Upper lobe of right lung (tissue), 1 donor: Measurements from ENCODE around the gene LDB1. TPM values are rescaled to one million over a fixed set of nuclear protein-coding genes. Genes with fewer than 3 reads are reported as not detected.

Experiments used
- ATAC-seq: fragments of 200-7000 bp; cut with Tn5 transposase; one replicate; pipeline ENCODE4 v1.9.1; 2020; ENCODE audit warnings: mild to moderate bottlenecking, moderate library complexity
- DNase-seq: peaks from one replicate; pipeline ENCODE4 v3.0.0-alpha.2; 2020
- H3K27ac ChIP-seq: fragments of 200-600 bp; one replicate; pipeline ENCODE4 v1.8.0; 2022
- H3K27me3 ChIP-seq: fragments of 200-600 bp; one replicate; pipeline ENCODE4 v1.8.0; 2022; ENCODE audit warnings: mild to moderate bottlenecking
- H3K36me3 ChIP-seq: fragments of 200-600 bp; one replicate; pipeline ENCODE4 v1.8.0; 2022
- H3K4me1 ChIP-seq: fragments of 200-600 bp; one replicate; pipeline ENCODE4 v1.8.0; 2022
- H3K4me3 ChIP-seq: fragments of 200-600 bp; one replicate; pipeline ENCODE4 v1.8.0; 2022; ENCODE audit warnings: mild to moderate bottlenecking
- H3K9me3 ChIP-seq: fragments of 200-600 bp; one replicate; pipeline ENCODE4 v1.8.0; 2022
- intact Hi-C: fragments of 100-400 bp; cut with DNase I; formaldehyde crosslinking; loops from one replicate; pipeline ENCODE4 v1.11.0; 2022
- total RNA-seq: library from RNA; stranded (reverse); fragmentation: NEBNext Ultra II Directional; extraction: Animal tissue kit (Norgen Biotek cat#: 25700); gene quantifications from one replicate; pipeline ENCODE4 v1.2.1, GENCODE V29; 2021
- TF ChIP-seq, protein P1 (sequence below): fragments of 200-600 bp; IDR thresholded peaks from one replicate; pipeline ENCODE4 v1.8.0; 2022; ENCODE audit warnings: antibody characterized with exemption
- donor health status: DM: no; HTN: yes; CAD: no; lungs with severe emphysema.

LDB1 gene
- total RNA-seq, 1 donor from 2014 or later, result 60.1 TPM

DNA sequence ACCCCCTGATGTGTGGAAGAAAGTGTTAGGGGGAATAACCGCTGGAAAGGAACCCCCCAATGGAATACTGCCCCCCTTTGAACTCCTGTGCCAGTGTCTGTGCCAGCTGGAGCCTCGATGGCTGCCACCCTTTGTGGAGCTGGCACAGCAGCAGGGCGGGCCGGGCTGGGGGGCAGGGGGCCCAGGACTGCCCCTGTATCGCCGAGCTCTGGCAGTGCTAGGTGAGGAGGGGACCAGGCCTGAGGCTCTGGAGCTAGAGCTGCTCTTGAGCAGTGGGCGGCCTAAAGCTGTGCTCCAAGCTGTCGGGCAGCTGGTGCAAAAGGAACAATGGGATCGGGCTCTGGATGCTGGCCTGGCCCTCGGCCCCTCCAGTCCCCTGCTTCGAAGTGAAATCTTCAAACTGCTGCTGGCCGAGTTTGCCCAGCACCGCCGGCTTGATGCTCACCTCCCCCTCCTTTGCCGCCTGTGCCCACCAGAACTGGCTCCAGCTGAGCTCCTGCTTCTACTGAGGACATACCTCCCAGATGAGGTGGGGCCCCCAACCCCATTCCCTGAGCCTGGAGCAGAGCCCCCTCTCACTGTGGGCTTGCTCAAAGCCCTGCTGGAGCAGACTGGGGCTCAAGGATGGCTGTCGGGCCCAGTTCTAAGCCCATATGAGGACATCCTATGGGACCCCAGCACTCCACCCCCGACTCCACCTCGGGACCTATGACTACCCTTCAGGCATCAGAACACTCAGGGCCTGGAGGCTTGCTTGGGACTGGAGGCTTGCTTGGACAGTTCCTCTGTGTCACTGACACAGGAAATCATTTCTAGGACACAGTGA lies 52.9 kb downstream of the LDB1 start:
- no peak for DNase-seq
- ATAC-seq, result no peak
- H3K27ac ChIP-seq, result no peak overlapping the region
- no peak overlapping the region for H3K4me3 ChIP-seq
- no peaks in the 10 kb centered on the region for H3K27me3 ChIP-seq
- intact Hi-C loops, result no loop called here
- H3K4me1 ChIP-seq, result peaks cover 34% of the 10 kb centered on the region
- no peaks in the 10 kb centered on the region for H3K9me3 ChIP-seq
- TF ChIP-seq, protein P1, sequence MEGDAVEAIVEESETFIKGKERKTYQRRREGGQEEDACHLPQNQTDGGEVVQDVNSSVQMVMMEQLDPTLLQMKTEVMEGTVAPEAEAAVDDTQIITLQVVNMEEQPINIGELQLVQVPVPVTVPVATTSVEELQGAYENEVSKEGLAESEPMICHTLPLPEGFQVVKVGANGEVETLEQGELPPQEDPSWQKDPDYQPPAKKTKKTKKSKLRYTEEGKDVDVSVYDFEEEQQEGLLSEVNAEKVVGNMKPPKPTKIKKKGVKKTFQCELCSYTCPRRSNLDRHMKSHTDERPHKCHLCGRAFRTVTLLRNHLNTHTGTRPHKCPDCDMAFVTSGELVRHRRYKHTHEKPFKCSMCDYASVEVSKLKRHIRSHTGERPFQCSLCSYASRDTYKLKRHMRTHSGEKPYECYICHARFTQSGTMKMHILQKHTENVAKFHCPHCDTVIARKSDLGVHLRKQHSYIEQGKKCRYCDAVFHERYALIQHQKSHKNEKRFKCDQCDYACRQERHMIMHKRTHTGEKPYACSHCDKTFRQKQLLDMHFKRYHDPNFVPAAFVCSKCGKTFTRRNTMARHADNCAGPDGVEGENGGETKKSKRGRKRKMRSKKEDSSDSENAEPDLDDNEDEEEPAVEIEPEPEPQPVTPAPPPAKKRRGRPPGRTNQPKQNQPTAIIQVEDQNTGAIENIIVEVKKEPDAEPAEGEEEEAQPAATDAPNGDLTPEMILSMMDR, result no peak
- H3K36me3 ChIP-seq, result no peaks in the 10 kb centered on the region

DNA sequence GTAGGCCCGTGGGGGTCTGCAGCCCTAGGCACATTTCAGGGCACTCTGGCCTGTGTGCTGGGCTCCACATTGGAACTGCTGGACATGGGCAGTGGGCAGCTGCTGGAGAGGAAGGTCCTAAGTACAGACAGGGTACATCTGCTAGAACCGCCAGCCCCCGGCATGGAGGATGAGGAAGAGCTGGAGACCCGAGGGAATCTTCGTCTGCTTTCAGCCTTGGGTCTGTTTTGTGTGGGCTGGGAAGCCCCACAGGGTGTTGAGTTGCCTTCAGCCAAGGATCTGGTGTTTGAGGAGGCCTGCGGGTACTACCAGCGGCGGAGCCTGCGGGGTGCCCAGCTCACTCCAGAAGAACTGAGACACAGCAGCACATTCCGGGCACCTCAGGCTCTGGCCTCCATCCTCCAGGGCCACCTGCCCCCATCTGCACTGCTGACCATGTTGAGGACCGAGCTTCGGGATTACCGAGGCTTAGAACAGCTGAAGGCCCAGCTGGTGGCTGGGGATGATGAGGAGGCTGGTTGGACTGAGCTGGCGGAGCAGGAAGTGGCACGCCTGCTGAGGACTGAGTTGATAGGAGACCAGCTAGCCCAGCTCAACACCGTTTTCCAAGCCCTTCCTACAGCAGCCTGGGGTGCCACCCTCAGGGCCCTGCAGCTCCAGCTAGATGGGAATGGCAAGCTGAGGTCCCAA lies 53.6 kb downstream of the LDB1 start:
- Histone ChIP-seq H3K27ac (peak overlapping the region; percentile 98), H3K4me1 (peaks cover 34% of the 10 kb centered on the region), H3K9me3 (no peaks in the 10 kb centered on the region), H3K27me3 (no peaks in the 10 kb centered on the region), H3K4me3 (peak overlapping the region; percentile 96), H3K36me3 (no peaks in the 10 kb centered on the region)
- DNase-seq (no peak), ATAC-seq (no peak)
- intact Hi-C loops, result no loop called here
- TF ChIP-seq, protein P1, result no peak

DNA sequence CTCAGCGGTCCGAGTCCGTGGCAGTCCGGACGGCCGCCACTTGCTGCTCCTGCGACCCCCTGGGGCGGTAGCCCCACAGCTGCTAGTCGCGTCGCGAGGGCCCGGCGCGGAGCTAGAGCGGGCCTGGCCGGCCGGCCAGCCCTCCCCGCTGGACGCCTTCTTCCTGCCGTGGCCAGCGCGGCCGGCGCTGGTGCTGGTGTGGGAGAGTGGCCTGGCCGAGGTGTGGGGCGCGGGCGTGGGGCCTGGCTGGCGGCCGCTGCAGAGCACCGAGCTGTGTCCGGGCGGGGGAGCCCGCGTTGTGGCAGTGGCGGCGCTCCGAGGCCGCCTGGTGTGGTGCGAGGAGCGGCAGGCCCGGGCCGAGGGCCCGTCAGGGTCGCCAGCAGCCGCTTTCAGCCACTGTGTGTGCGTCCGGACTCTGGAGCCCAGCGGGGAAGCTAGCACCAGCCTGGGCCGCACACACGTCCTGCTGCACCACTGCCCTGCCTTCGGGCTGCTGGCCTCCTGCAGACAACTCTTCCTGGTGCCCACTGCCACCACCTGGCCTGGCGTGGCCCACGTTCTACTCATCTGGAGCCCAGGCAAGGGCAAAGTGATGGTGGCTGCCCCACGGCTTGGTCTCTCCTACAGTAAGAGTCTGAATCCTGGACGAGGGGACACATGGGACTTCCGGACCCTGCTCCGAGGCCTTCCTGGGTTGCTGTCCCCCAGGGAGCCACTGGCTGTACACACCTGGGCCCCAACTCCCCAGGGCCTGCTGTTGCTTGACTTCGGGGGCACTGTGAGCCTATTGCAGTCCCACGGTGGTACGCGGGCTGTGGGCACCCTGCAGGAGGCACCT lies 54.4 kb downstream of the LDB1 start:
- TF ChIP-seq, protein P1, result peak; percentile 4
- ATAC-seq (peak; percentile 67), DNase-seq (no peak)
- Histone ChIP-seq H3K27ac (peak overlapping the region; percentile 98), H3K27me3 (no peaks in the 10 kb centered on the region), H3K4me3 (peak overlapping the region; percentile 96), H3K36me3 (no peaks in the 10 kb centered on the region), H3K4me1 (peaks cover 34% of the 10 kb centered on the region), H3K9me3 (no peaks in the 10 kb centered on the region)
- intact Hi-C loops, result no loop called here

DNA sequence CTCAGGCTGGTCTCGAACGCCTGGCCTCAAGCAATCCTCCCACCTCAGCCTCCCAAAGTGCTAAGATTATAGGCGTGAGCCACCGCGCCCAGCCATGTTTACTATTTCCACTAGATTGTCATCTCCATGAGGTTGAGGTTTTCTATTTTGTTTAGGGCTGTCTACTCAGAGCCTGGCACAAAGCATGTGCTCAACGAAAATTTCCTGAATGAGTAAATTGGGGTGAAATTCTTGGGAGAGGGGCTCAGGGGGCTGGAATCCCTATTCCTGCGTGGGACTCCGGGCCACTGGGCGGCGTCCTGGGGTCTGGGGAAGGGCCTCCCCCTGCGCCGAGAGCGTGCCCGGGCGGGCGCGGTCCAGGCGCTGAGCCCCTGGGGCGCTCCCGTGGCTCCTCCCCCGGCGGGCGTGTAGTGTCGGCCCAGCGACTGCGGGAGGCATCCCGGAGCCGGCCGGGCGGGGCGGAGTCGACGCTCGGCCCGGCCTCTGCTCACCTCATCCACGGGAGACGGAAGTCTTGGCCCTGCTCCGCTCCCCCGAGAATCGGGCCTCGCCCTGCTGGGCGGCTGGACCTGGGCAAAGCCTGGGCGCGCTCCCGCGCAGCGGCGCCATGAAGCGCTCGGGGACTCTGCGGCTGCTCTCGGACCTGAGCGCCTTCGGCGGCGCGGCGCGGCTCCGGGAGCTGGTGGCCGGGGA lies 55.2 kb downstream of the LDB1 start, which contains the start of gene HPS6:
TSS of gene HPS6 (plus strand) at position 482 of the 693 bp plus-strand sequence. CDS start at position 608, 126 bp downstream.
- DNase-seq (peak; percentile 97), ATAC-seq (peak; percentile 98)
- TF ChIP-seq, protein P1, result no peak
- Histone ChIP-seq H3K9me3 (no peaks in the 10 kb centered on the region), H3K27me3 (no peaks in the 10 kb centered on the region), H3K4me1 (peaks cover 34% of the 10 kb centered on the region), H3K27ac (peak within 1 kb of the TSS; percentile 98), H3K36me3 (no peaks in the 10 kb centered on the region), H3K4me3 (peak within 1 kb of the TSS; percentile 96)
- intact Hi-C loops, result no loop called here

DNA sequence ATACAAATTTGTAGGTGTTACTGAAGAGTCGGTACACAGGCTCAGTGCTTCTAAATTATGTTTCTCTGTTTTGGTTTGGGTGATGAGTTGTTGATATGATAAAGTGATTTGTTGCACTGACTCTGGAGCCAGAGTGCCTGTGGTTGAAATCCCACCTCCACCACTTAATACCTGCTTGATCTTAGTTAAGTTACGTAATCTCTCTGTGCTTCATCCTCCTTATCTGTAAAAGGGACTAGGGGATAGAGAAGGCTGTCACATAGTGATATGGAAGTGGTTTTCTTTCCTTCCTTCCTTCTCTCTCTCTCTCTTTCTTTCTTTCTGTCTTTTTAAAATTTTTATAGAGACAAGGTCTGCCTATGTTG lies 55.7 kb downstream of the LDB1 start:
- intact Hi-C loops, result no loop called here
- no peak for ATAC-seq
- no peaks in the 10 kb centered on the region for H3K36me3 ChIP-seq
- H3K27ac ChIP-seq, result peak overlapping the region; percentile 98
- TF ChIP-seq, protein P1, result no peak
- H3K27me3 ChIP-seq, result no peaks in the 10 kb centered on the region
- H3K4me3 ChIP-seq, result peak overlapping the region; percentile 96
- no peak for DNase-seq
- no peaks in the 10 kb centered on the region for H3K9me3 ChIP-seq
- peaks cover 34% of the 10 kb centered on the region for H3K4me1 ChIP-seq
